ENCODE results near the gene PARVB. TPM values are rescaled to one million over a fixed set of nuclear protein-coding genes. Genes with fewer than 3 reads are reported as not detected.

Gene PARVB
- total RNA-seq, 2 donors from 2014 or later, result 7.8 to 13.5 TPM

- no peak for DNase-seq
- ATAC-seq, result no peak
- intact Hi-C loops (cut with DNase I, micrococcal nuclease), result no loop called here
These were observed 186.6 kb downstream of the PARVB start for GRCh38 chr22:44210722-44211121.

GRCh38 chr22:44211256-44211945, 187.3 kb downstream of the PARVB start:
- no peak for DNase-seq
- intact Hi-C loops (cut with DNase I, micrococcal nuclease), result no loop called here
- ATAC-seq, result no peak

- no peak for DNase-seq
- ATAC-seq, result no peak
- intact Hi-C loops (cut with DNase I, micrococcal nuclease), result no loop called here
These were observed 188.1 kb downstream of the PARVB start for GRCh38 chr22:44211946-44212930.

- intact Hi-C loops (cut with DNase I, micrococcal nuclease), result no loop called here
- DNase-seq (no peak), ATAC-seq (no peak)
These were observed 188.8 kb downstream of the PARVB start for GRCh38 chr22:44212936-44213335.

- DNase-seq (no peak), ATAC-seq (no peak)
- intact Hi-C loops (cut with DNase I, micrococcal nuclease), result no loop called here
These were observed 189.5 kb downstream of the PARVB start for GRCh38 chr22:44213489-44214043.

- intact Hi-C loops (cut with DNase I, micrococcal nuclease), result no loop called here
- ATAC-seq (no peak), DNase-seq (no peak)
These were observed 190.1 kb downstream of the PARVB start for GRCh38 chr22:44214187-44214586.

- no peak for DNase-seq
- no peak for ATAC-seq
- intact Hi-C loops (cut with DNase I, micrococcal nuclease), result no loop called here
These were observed 190.7 kb downstream of the PARVB start for GRCh38 chr22:44214764-44215163.

- DNase-seq (no peak), ATAC-seq (no peak)
- intact Hi-C loops (cut with DNase I, micrococcal nuclease), result no loop called here
These were observed 191.2 kb downstream of the PARVB start for GRCh38 chr22:44215287-44215686.

- DNase-seq (no peak), ATAC-seq (no peak)
- intact Hi-C loops (cut with DNase I, micrococcal nuclease), result no loop called here
These were observed 193.2 kb downstream of the PARVB start for GRCh38 chr22:44217346-44217745.

GRCh38 chr22:44218071-44218470, 194.0 kb downstream of the PARVB start:
- intact Hi-C loops (cut with DNase I, micrococcal nuclease), result no loop called here

GRCh38 chr22:44219101-44219870, 195.2 kb downstream of the PARVB start:
- DNase-seq, result no peak
- ATAC-seq, result no peak
- intact Hi-C loops (cut with DNase I, micrococcal nuclease), result no loop called here

More at GRCh38 chr22:44218071-44218470, 194.0 kb downstream of the PARVB start:
- ATAC-seq (no peak), DNase-seq (no peak)

- intact Hi-C loops (cut with DNase I, micrococcal nuclease), result no loop called here
- DNase-seq, result no peak
- no peak for ATAC-seq
These were observed 196.9 kb downstream of the PARVB start for GRCh38 chr22:44220727-44221680.

GRCh38 chr22:44221710-44222475, 197.8 kb downstream of the PARVB start:
- ATAC-seq (no peak), DNase-seq (no peak)
- intact Hi-C loops (cut with DNase I, micrococcal nuclease), result no loop called here

All from left colon (tissue), 2 donors.